PC-3 (cell line): ENCODE data around the gene FBLN7. TPM values are rescaled to one million over a fixed set of nuclear protein-coding genes. Genes with fewer than 3 reads are reported as not detected.

ENCODE experiments used
- ATAC-seq: fragments of 200-7000 bp; cut with Tn5 transposase; 2 replicates; pipeline ENCODE4 v1.9.1; 2020; ENCODE audit warnings: mild to moderate bottlenecking, moderate library complexity
- BruUV-seq: library from RNA; stranded (reverse); fragments of 400-500 nt; replicated peaks from 2 replicates; lab custom pipeline; 2021; lab: Mats Ljungman, UMichigan
- CTCF ChIA-PET: fragments of 300-600 bp; sonication (Branson Sonifier 250); formaldehyde crosslinking; loops from one replicate; lab custom pipeline; 2022; ENCODE audit warnings: antibody characterized with exemption; lab: Charles Lee
- POLR2A ChIA-PET: fragments of 300-600 bp; sonication (Branson Sonifier 250); formaldehyde crosslinking; loops from one replicate; lab custom pipeline; 2022; ENCODE audit warnings: antibody characterized with exemption; ENCODE audit not compliant: unreplicated experiment; lab: Charles Lee
- DNase-seq: peaks from one replicate; pipeline ENCODE4 v3.0.0-alpha.2; 2015
- H2AFZ ChIP-seq: fragments of 300-600 bp; sonication (generic); 2 replicates; pipeline ENCODE4 v1.6.0; 2016; ENCODE audit warnings: antibody characterized with exemption, low read length
- H3F3A ChIP-seq: fragments of 300-600 bp; sonication (generic); one replicate; pipeline ENCODE4 v1.6.0; 2017; ENCODE audit warnings: antibody characterized with exemption, low read length, control low read depth, mild to moderate bottlenecking; ENCODE audit not compliant: unreplicated experiment
- H3K27ac ChIP-seq: fragments of 300-600 bp; sonication (generic); 2 replicates; pipeline ENCODE4 v1.5.1; 2016; ENCODE audit warnings: mild to moderate bottlenecking, low read length
- H3K27me3 ChIP-seq: fragments of 300-600 bp; sonication (generic); 2 replicates; pipeline ENCODE4 v1.6.1; 2016; ENCODE audit warnings: low read length, mixed read lengths
- H3K36me3 ChIP-seq: fragments of 300-600 bp; sonication (generic); 2 replicates; pipeline ENCODE4 v1.6.1; 2016; ENCODE audit warnings: low read depth, mixed run types, low read length, mixed read lengths
- H3K4me1 ChIP-seq: fragments of 300-600 bp; sonication (generic); 2 replicates; pipeline ENCODE4 v1.5.1; 2016; ENCODE audit warnings: low read length; ENCODE audit not compliant: insufficient read depth
- H3K4me2 ChIP-seq: fragments of 300-600 bp; sonication (generic); 2 replicates; pipeline ENCODE4 v1.6.0; 2016; ENCODE audit warnings: low read length
- H3K4me3 ChIP-seq: fragments of 300-600 bp; sonication (generic); 2 replicates; pipeline ENCODE4 v1.5.1; 2016; ENCODE audit warnings: mild to moderate bottlenecking, low read length, mixed read lengths
- H3K79me2 ChIP-seq: fragments of 300-600 bp; sonication (generic); 2 replicates; pipeline ENCODE4 v1.6.1; 2017; ENCODE audit warnings: low read length, mixed read lengths
- H3K9ac ChIP-seq: fragments of 300-600 bp; sonication (generic); 2 replicates; pipeline ENCODE4 v1.6.0; 2016; ENCODE audit warnings: mild to moderate bottlenecking, low read length
- H3K9me2 ChIP-seq: fragments of 300-600 bp; sonication (generic); replicated peaks from 2 replicates; pipeline ENCODE4 v1.6.1; 2016; ENCODE audit warnings: mixed run types, low read length, mixed read lengths
- H3K9me3 ChIP-seq: fragments of 300-600 bp; sonication (generic); 2 replicates; pipeline ENCODE4 v1.6.1; 2016; ENCODE audit warnings: low read length, mixed read lengths
- H4K20me1 ChIP-seq: fragments of 300-600 bp; sonication (generic); 2 replicates; pipeline ENCODE4 v1.6.1; 2016; ENCODE audit warnings: low read length, mixed read lengths
- EZH2 ChIP-seq: fragments of 300-600 bp; sonication (generic); IDR thresholded peaks from one replicate; pipeline ENCODE4 v1.6.1; 2017; ENCODE audit warnings: antibody characterized with exemption, mild to moderate bottlenecking, low read length; ENCODE audit not compliant: unreplicated experiment
- EZH2phosphoT487 ChIP-seq: fragments of 300-600 bp; sonication (generic); IDR thresholded peaks from 2 replicates; pipeline ENCODE4 v1.6.1; 2018; ENCODE audit warnings: mild to moderate bottlenecking, antibody characterized with exemption, low read length, borderline replicate concordance
- intact Hi-C: fragments of 100-400 bp; cut with micrococcal nuclease; formaldehyde crosslinking; loops from 2 replicates; pipeline ENCODE4 v1.9.0; 2023
- total RNA-seq: library from RNA; depleted of rRNA; stranded (reverse); fragments of >200 nt; gene quantifications from 2 replicates; pipeline ENCODE4 v1.2.3, GENCODE V29; 2014
- TF ChIP-seq, protein P1 (sequence below): fragments of 300-600 bp; sonication (generic); conservative IDR thresholded peaks from 2 replicates; pipeline ENCODE4 v1.5.1; 2017; ENCODE audit warnings: antibody characterized with exemption, low read depth, mild to moderate bottlenecking, low read length

Gene FBLN7
- total RNA-seq, 1 experiment from 2014 or later, result 2.2 TPM

- Histone ChIP-seq H2AFZ (no peak overlapping the region), H3K79me2 (no peaks in the 10 kb centered on the region), H3K9me2 (no peaks in the 10 kb centered on the region), H3K36me3 (no peaks in the 10 kb centered on the region), H3K9ac (no peak overlapping the region), H3K4me2 (no peak overlapping the region), H3K27ac (no peak overlapping the region), H3K27me3 (no peaks in the 10 kb centered on the region), H3K9me3 (no peaks in the 10 kb centered on the region), H3F3A (no peaks in the 10 kb centered on the region), H3K4me3 (no peak overlapping the region), H3K4me1 (no peaks in the 10 kb centered on the region), H4K20me1 (no peaks in the 10 kb centered on the region)
- no peak for DNase-seq
- ATAC-seq, result no peak
- ChIA-PET POLR2A (no interaction called here), CTCF (no interaction called here)
- no TSS peak for BruUV-seq
- intact Hi-C loops, result no loop called here
- TF ChIP-seq EZH2, result no peak
- TF ChIP-seq EZH2phosphoT487, result no peak
- TF ChIP-seq, protein P1, sequence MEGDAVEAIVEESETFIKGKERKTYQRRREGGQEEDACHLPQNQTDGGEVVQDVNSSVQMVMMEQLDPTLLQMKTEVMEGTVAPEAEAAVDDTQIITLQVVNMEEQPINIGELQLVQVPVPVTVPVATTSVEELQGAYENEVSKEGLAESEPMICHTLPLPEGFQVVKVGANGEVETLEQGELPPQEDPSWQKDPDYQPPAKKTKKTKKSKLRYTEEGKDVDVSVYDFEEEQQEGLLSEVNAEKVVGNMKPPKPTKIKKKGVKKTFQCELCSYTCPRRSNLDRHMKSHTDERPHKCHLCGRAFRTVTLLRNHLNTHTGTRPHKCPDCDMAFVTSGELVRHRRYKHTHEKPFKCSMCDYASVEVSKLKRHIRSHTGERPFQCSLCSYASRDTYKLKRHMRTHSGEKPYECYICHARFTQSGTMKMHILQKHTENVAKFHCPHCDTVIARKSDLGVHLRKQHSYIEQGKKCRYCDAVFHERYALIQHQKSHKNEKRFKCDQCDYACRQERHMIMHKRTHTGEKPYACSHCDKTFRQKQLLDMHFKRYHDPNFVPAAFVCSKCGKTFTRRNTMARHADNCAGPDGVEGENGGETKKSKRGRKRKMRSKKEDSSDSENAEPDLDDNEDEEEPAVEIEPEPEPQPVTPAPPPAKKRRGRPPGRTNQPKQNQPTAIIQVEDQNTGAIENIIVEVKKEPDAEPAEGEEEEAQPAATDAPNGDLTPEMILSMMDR, result no peak
These were observed 56.3 kb downstream of the FBLN7 start for GRCh38 chr2:112194482-112194881.

- Histone ChIP-seq H3K9me3 (no peaks in the 10 kb centered on the region), H3K4me1 (no peaks in the 10 kb centered on the region), H3K4me2 (no peak overlapping the region), H3F3A (no peaks in the 10 kb centered on the region), H3K9me2 (no peaks in the 10 kb centered on the region), H3K79me2 (no peaks in the 10 kb centered on the region), H3K27me3 (no peaks in the 10 kb centered on the region), H3K9ac (no peak overlapping the region), H2AFZ (no peak overlapping the region), H3K36me3 (no peaks in the 10 kb centered on the region), H3K27ac (no peak overlapping the region), H3K4me3 (no peak overlapping the region), H4K20me1 (no peaks in the 10 kb centered on the region)
- DNase-seq (no peak), ATAC-seq (no peak)
- TF ChIP-seq EZH2 (no peak), EZH2phosphoT487 (no peak)
- TF ChIP-seq, protein P1, result no peak
- ChIA-PET POLR2A (no interaction called here), CTCF (no interaction called here)
- BruUV-seq, result no TSS peak
- intact Hi-C loops, result no loop called here
These were observed 57.1 kb downstream of the FBLN7 start for GRCh38 chr2:112195167-112195766.

- no peak overlapping the region for H2AFZ ChIP-seq
- no TSS peak for BruUV-seq
- ChIA-PET POLR2A (no interaction called here), CTCF (no interaction called here)
- no peaks in the 10 kb centered on the region for H3K9me3 ChIP-seq
- no peak overlapping the region for H3K4me2 ChIP-seq
- no peaks in the 10 kb centered on the region for H3K9me2 ChIP-seq
- H3K27me3 ChIP-seq, result no peaks in the 10 kb centered on the region
- H3F3A ChIP-seq, result no peaks in the 10 kb centered on the region
- H3K9ac ChIP-seq, result no peak overlapping the region
- no peaks in the 10 kb centered on the region for H3K79me2 ChIP-seq
- intact Hi-C loops, result no loop called here
- H3K36me3 ChIP-seq, result no peaks in the 10 kb centered on the region
- H3K27ac ChIP-seq, result no peak overlapping the region
- H4K20me1 ChIP-seq, result no peaks in the 10 kb centered on the region
- no peak overlapping the region for H3K4me3 ChIP-seq
- DNase-seq (no peak), ATAC-seq (no peak)
- H3K4me1 ChIP-seq, result no peaks in the 10 kb centered on the region
- TF ChIP-seq EZH2 (no peak), EZH2phosphoT487 (no peak)
- TF ChIP-seq, protein P1, result no peak
These were observed 57.8 kb downstream of the FBLN7 start for GRCh38 chr2:112195950-112196349.
